Measurements from ENCODE around the gene RBCK1.

- TF ChIP-seq CTCF (IDR thresholded peaks at IDR 0.05) (no peak), POLR2AphosphoS5 (IDR thresholded peaks at IDR 0.05) (no peak), EP300 (IDR thresholded peaks at IDR 0.05) (no peak)
Measured at GRCh38 chr20:440148-440547, 32.0 kb downstream of the RBCK1 start.
